Measurements from ENCODE around the gene SLC39A1. TPM values are rescaled to one million over a fixed set of nuclear protein-coding genes. Genes with fewer than 3 reads are reported as not detected.
"Not testable (repeated sequence)": the region's sequence is repeated elsewhere in the genome, so short reads cannot be mapped to it uniquely, and the experiment has no call there.

Gene SLC39A1
- total and polyA plus RNA-seq, 2 experiments from 2014 or later: 87.3 to 220 TPM

GRCh38 chr1:154000420-154000819, 37.1 kb upstream of the SLC39A1 start (continued):
- TF ChIP-seq POLR2AphosphoS5 (IDR thresholded peaks at IDR 0.05; ENCODE audit: low read depth) (no peak), EZH2phosphoT487 (IDR thresholded peaks at IDR 0.05; ENCODE audit: unreplicated experiment) (no peak), JUNB (IDR thresholded peaks at IDR 0.05; ENCODE audit: unreplicated experiment) (no peak), CREB1 (CRISPR knock-in tag; IDR thresholded peaks at IDR 0.05; ENCODE audit: low read depth) (no peak)

DNA sequence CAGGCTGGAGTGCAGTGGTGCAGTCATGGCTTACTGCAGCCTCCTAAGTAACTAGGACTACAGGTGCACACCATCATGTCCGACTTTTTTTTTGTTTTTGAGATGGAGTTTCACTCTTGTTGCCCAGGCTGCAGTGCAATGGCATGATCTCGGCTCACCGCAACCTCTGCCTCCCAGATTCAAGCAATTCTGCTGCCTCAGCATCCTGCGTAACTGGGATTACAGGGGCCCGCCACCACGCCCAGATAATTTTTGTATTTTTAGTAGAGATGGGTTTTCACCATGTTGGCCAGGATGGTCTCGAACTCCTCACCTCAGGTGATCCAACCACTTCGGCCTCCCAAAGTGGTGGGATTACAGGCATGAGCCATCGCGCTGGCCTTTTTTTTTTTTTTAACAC, 33.5 kb upstream of the SLC39A1 start:
- H3K9me2 ChIP-seq (ENCODE audit: insufficient read depth); ATAC-seq; H3K4me3 ChIP-seq; H3K4me2 ChIP-seq; H2AFZ ChIP-seq; H3K4me3 Mint-ChIP-seq; H3K27me3 Mint-ChIP-seq (ENCODE audit: insufficient read depth, low read depth, poor library complexity); H3K4me1 ChIP-seq (ENCODE audit: insufficient read depth); DNase-seq (ENCODE audit: low spot score); H3K27me3 ChIP-seq (ENCODE audit: insufficient read depth); H3K27ac Mint-ChIP-seq; H3K4me1 Mint-ChIP-seq; H3K9me3 Mint-ChIP-seq: not testable (repeated sequence)
- Histone ChIP-seq H3K79me2 (replicated peaks; ENCODE audit: insufficient read depth) (peaks cover 10% of the 10 kb centered on the region), H4K20me1 (replicated peaks; ENCODE audit: insufficient read depth) (peaks cover 17% of the 10 kb centered on the region), H3F3A (replicated peaks; ENCODE audit: low read depth) (peaks cover 33% of the 10 kb centered on the region), H3K36me3 (ENCODE audit: insufficient read depth) (peaks cover 29% of the 10 kb centered on the region), H3K27ac (ENCODE audit: low read depth) (0 out of 2 replicates have a peak overlapping the region, but pooled peaks have one; percentile 23)
- peaks cover 45% of the 10 kb centered on the region for H3K36me3 Mint-ChIP-seq (ENCODE audit: low read depth)

DNA sequence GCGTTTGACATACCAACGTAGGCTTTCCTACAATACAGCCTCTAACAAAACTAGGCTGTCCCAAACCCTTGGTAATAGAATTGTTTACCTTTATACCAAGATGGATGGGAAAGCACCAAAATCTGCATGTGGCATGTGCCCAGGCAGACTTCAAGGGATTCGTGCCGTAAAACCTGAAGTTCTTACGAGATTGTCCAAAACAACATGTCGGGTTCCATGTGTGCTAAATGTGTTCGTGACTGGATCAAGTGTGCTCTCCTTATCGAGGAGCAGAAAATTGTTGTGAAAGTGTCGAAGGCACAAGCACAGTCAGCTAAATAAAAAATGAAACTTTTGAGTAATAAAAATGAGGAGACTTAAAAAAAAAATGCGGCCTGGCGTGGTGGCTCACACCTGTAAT, 32.3 kb upstream of the SLC39A1 start:
- TF ChIP-seq CREB1 (CRISPR knock-in tag; IDR thresholded peaks at IDR 0.05; ENCODE audit: low read depth) (no peak), JUNB (IDR thresholded peaks at IDR 0.05; ENCODE audit: unreplicated experiment) (no peak)
- TF ChIP-seq, protein P1, sequence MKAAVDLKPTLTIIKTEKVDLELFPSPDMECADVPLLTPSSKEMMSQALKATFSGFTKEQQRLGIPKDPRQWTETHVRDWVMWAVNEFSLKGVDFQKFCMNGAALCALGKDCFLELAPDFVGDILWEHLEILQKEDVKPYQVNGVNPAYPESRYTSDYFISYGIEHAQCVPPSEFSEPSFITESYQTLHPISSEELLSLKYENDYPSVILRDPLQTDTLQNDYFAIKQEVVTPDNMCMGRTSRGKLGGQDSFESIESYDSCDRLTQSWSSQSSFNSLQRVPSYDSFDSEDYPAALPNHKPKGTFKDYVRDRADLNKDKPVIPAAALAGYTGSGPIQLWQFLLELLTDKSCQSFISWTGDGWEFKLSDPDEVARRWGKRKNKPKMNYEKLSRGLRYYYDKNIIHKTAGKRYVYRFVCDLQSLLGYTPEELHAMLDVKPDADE (IDR thresholded peaks at IDR 0.05): no peak
- DNase-seq (ENCODE audit: low spot score) (no peak), ATAC-seq (no peak)
- no peaks in the 10 kb centered on the region for H3K27me3 ChIP-seq (ENCODE audit: insufficient read depth)
- peaks cover 38% of the 10 kb centered on the region for H3K36me3 ChIP-seq (ENCODE audit: insufficient read depth)
- no peak overlapping the region for H3K4me2 ChIP-seq
- no peaks in the 10 kb centered on the region for H3K9me2 ChIP-seq (ENCODE audit: insufficient read depth)
- peaks cover 8% of the 10 kb centered on the region; the same call in 2 of the 3 replicates for H3K9me3 Mint-ChIP-seq
- 0 out of 2 replicates have a peak overlapping the region, but pooled peaks have one; percentile 17 for H3K27ac ChIP-seq (ENCODE audit: low read depth)
- peaks cover 42% of the 10 kb centered on the region for H3F3A ChIP-seq (replicated peaks; ENCODE audit: low read depth)
- H2AFZ ChIP-seq: no peak overlapping the region
- no peak overlapping the region for H3K27ac Mint-ChIP-seq
- peaks cover 58% of the 10 kb centered on the region for H3K36me3 Mint-ChIP-seq (ENCODE audit: low read depth)
- H3K27me3 Mint-ChIP-seq (ENCODE audit: insufficient read depth, low read depth, poor library complexity): peaks cover 17% of the 10 kb centered on the region
- peaks cover 17% of the 10 kb centered on the region for H3K4me1 ChIP-seq (ENCODE audit: insufficient read depth)
- peaks cover 27% of the 10 kb centered on the region for H4K20me1 ChIP-seq (replicated peaks; ENCODE audit: insufficient read depth)
- H3K4me1 Mint-ChIP-seq: peaks cover 15% of the 10 kb centered on the region
- H3K79me2 ChIP-seq (replicated peaks; ENCODE audit: insufficient read depth): peaks cover 23% of the 10 kb centered on the region
- no peak overlapping the region for H3K4me3 Mint-ChIP-seq
- H3K4me3 ChIP-seq: no peak overlapping the region

- no peak for TF ChIP-seq ZNF331 (CRISPR knock-in tag; IDR thresholded peaks at IDR 0.05; ENCODE audit: low read depth)
- no peak for TF ChIP-seq CREB1 (CRISPR knock-in tag; IDR thresholded peaks at IDR 0.05; ENCODE audit: low read depth)
- peak; percentile 34; the same call in 1 of the 2 replicates for TF ChIP-seq POLR2AphosphoS5 (IDR thresholded peaks at IDR 0.05; ENCODE audit: low read depth)
- no peak for TF ChIP-seq ZNF114 (CRISPR knock-in tag; IDR thresholded peaks at IDR 0.05)
- TF ChIP-seq, protein P1 (IDR thresholded peaks at IDR 0.05): no peak
- Histone ChIP-seq H3K4me2 (no peak overlapping the region), H3K9me2 (ENCODE audit: insufficient read depth) (no peaks in the 10 kb centered on the region), H3F3A (replicated peaks; ENCODE audit: low read depth) (peaks cover 42% of the 10 kb centered on the region), H3K27me3 (ENCODE audit: insufficient read depth) (no peaks in the 10 kb centered on the region), H3K4me1 (ENCODE audit: insufficient read depth) (peaks cover 17% of the 10 kb centered on the region), H3K36me3 (ENCODE audit: insufficient read depth) (peaks cover 38% of the 10 kb centered on the region), H4K20me1 (replicated peaks; ENCODE audit: insufficient read depth) (peaks cover 27% of the 10 kb centered on the region), H3K79me2 (replicated peaks; ENCODE audit: insufficient read depth) (peaks cover 23% of the 10 kb centered on the region), H3K27ac (ENCODE audit: low read depth) (0 out of 2 replicates have a peak overlapping the region, but pooled peaks have one; percentile 2), H2AFZ (no peak overlapping the region), H3K4me3 (no peak overlapping the region)
- Mint-ChIP-seq H3K4me3 (no peak overlapping the region), H3K27me3 (ENCODE audit: insufficient read depth, low read depth, poor library complexity) (peaks cover 21% of the 10 kb centered on the region), H3K4me1 (peaks cover 17% of the 10 kb centered on the region), H3K27ac (no peak overlapping the region), H3K9me3 (peaks cover 8% of the 10 kb centered on the region; the same call in 2 of the 3 replicates), H3K36me3 (ENCODE audit: low read depth) (peaks cover 60% of the 10 kb centered on the region)
- ATAC-seq (no peak), DNase-seq (ENCODE audit: low spot score) (no peak)
Measured at GRCh38 chr1:153995202-153995601, 31.9 kb upstream of the SLC39A1 start.
